ENCODE data around the gene CYB5B.

CYB5B gene

GRCh38 chr16:69490707-69491324 lies 66.4 kb downstream of the CYB5B start:
- DNase-seq: no peak

DNA sequence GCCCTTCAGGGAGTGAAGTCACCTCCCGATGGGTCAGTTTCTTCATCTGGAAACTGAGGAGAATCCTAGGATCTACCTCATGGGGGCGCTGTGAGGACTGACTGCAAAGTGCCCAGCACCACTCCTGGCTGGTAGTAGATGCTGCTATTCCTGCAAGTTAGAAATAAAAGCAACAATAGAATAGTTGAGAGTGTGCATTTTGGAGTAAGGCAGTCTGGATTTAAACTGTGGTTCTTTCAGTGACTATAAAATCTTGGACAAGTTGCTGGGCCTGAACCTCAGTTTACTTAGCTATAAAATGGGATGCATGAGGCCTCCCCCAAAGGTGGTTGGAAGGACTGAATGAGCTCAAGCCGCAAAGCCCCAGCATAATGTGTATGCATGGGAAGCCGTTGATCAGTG lies 70.6 kb downstream of the CYB5B start:
- peak; percentile 18 for DNase-seq

DNA sequence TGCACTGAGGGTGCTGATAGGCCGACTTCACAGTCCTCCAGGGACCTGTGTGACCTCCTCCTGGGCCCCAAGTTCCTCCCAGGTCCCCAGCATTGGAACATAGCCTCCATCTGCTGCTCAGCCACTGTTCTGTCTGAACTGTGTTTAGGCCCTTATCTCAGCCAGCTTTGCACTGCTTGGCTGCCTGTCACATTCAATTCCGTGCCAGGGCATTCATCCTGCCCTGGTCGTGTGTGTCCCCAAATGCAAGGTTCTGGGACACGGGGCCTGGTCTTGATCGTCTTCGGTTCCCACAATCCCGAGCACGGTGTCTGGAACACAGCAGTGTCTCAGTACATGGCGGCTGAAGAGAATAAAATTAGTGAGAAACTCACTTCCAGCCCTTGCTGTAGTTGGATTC lies 71.4 kb downstream of the CYB5B start:
- DNase-seq: no peak

DNA sequence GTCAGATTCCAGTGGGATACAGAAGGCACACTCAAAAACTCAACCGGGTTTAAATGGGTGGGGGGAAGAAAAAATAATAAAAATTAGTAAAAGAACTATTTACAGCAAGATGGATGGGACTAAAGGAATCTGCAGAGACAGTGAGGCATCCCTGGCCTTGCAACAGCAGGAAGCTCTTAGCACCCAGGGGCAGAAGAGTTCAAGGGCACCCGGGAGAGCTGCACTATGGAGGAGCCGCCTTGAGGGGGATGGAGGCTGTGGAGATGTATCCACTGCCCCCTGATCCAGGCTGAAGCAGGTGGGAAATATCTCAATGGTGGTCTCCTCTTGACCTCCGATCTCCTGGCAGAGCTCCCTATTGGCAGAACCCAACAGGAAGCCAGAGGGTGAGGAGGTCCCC lies 72.0 kb downstream of the CYB5B start:
- no peak for DNase-seq

- no peak for DNase-seq
Measured at GRCh38 chr16:69496896-69497295, 72.5 kb downstream of the CYB5B start.

- no peak for DNase-seq
Measured at GRCh38 chr16:69497876-69498596, 73.6 kb downstream of the CYB5B start.

DNA sequence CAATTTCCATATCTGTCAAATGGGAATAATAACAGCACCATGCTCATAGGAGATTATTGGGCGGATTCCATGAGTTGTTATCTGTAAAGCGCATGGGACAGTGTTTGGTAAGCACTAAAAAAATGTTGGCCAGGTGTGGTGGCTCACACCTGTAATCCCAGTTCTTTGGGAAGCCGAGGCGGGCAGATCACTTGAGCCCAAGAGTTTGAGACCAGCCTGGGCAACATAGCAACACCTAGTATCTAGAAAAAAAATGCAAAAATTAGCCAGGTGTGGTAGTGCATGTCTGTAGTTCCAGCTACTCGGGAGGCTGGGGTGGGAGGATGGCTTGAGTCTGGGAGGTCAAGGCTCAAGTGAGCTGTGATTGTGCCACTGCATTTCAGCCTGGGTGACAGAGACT lies 74.5 kb downstream of the CYB5B start:
- no peak for DNase-seq

DNA sequence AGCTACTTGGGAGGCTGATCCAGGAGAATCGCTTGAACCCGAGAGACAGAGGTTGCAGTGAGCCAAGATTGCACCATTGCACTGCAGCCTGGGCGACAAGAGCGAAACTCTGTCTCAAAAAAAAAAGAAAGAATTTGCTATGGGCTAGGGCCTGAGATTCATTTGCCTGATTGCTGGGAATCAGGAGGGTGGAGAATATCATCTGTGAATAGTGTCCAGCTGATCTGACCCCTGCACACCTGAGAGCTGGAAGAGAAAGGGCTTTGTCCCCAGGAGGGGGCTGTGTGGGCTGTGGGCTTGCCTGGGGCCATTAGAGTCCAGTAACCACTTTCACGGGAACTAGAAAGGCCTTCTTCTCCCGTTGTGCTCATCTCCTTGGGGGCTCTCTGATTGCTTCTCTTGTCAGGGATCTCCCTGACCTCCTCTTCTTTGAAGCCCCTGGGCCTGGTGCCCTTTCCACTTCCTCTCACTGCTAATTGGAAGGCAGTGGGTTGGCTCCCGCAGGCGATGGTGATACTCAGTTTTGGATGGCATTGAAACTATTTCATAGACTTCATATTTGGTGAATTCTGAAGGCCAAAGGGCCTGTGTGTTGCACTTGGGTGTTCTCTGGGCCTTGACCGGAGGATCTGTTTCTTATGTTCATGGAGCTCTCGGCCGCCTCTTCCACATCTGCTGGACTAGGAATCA lies 75.3 kb downstream of the CYB5B start:
- DNase-seq: no peak

GRCh38 chr16:69500496-69500895 lies 76.1 kb downstream of the CYB5B start:
- DNase-seq: no peak

DNA sequence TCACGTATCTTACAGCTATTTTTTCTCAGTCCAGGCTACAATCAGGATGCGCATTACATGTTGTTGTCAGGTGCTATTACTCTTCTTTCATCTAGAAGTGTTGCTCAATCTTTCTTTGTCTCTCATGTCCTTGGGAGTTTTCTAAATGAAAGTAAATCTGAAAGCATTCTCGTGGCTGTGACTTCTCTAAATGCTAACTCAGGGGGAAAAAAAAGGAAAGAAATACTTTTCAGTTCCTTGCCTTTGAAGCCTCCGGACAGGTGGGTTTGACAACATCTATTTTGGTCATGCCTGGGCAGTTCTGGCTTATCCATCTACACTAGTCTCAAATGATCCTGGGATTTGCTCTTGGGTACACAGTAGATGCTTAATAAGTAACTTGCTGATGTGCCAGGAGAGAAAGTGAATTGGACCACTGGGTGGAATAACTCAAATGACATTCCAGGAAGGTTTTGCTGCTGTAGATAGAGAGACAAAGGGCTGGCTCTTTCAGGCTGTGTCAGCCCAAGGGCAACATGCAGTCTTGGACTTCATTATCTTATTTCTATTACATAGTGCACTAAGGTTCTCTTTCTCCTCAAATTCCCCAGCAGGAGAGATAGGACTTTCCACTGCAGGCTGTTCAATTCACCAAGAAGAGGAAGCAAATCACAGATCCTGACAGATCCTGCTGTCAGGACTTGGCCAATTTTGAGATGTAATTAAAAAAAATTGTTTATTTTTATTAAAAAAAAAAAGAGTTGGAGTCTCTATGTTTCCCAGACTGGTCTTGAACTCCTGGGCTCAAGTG lies 77.7 kb downstream of the CYB5B start:
- no peak for DNase-seq

GRCh38 chr16:69503244-69503643 lies 78.8 kb downstream of the CYB5B start:
- no peak for DNase-seq

DNA sequence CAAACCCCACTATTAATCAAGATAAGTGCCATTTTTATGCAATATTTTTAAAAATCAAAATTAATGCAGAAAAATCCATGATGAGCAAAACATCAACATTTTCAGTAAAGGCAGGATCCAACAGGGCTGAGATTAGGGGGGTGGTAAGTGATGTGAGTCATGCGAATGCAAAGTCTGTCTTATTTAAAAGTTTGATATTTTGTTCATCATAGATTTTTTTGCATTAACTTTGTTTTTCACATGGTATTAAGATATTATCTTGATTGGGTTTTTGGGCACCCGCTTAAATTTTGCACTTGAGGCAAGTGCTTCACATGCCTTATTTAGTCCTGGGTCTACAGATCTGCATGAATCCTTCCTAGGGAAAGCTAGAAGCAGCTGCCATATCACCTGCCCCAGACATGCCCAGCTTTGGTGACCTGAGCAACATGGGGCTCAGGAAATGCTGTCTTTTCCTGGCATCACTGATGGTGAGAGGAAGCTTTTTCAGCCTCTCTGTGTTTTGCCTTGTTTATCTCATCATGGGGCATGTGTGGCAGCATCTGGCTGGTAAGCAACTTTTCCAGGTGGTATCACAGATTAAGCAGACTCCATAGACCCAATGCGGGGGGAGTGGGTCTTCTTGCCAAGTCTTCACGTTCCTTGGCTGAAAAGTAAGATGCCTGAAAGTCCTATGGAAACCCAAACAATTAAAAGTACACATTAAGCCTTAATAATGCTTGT lies 83.8 kb downstream of the CYB5B start:
- no peak for DNase-seq

DNA sequence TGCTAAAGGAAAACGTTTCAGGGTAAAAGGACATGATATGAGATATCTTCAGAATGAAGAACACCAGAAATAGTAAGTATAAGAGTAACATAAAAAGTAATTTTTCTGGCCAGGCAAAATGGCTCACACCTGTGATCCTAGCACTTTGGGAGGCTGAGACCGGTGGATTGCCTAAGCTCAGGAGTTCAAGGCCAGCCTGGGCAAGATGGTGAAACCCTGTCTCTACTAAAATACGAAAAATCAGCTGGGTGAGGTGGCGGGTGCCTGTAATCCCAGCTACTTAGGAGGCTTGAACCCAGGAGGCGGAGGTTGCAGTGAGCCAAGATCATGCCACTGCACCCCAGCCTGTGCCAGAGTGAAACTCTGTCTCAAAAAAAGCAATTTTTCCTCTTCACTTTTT lies 84.7 kb downstream of the CYB5B start:
- no peak for DNase-seq

DNA sequence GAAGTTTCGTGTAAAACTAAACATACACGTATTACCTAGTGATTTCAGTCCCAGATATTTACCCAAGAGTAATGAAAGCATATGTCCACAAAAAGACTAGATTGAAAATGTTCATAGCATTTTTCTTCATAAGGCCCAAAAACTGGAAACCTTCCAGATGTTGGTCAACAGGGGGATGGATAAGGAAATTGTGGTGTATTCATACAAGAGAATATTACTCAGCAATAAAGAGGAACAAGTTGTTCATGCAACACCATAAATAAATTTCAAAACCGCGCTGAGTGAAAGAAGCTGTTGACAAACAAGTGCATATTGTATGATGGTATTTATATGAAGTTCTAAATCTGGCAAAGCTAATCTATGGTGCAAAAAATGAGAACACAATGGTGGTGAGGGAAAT lies 87.2 kb downstream of the CYB5B start:
- DNase-seq: peak; percentile 4

GRCh38 chr16:69513180-69513966 lies 89.0 kb downstream of the CYB5B start:
- no peak for DNase-seq

DNA sequence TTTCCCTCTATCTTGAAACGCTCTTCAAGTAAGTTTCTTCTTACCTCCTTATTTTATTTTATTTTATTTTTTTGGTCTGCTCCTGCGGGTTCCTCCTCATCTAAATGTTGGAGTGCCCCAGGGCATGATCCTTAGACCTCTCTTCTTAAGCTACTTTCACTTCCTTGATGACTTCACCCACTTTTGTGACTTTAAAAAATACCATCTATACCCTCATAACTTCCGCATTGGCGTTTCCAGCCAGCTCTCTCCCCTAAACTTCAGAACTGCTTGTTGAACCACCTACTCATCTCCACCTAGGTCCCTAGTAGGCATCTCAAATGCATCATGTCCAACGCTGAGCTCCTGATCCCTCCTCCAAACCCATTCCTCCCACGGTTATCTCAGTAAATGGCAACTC lies 89.9 kb downstream of the CYB5B start:
- DNase-seq: no peak
